Stimulated activated CD8-positive, alpha-beta memory T cell treated with anti-CD3 and anti-CD28 coated beads, Interleukin-4, amount 100 ng/mL, for 4 hours (primary cell): ENCODE data around the gene KANK4.
"Not testable (repeated sequence)": the region's sequence is repeated elsewhere in the genome, so short reads cannot be mapped to it uniquely, and the experiment has no call there.

Experiments used
- DNase-seq, 2 donors: peaks; one replicate each; pipeline ENCODE4 v3.0.0-alpha.2; 2020; ENCODE audit warnings: low read depth in 2 of 2, low spot score in 1 of 2

The KANK4 gene

DNA sequence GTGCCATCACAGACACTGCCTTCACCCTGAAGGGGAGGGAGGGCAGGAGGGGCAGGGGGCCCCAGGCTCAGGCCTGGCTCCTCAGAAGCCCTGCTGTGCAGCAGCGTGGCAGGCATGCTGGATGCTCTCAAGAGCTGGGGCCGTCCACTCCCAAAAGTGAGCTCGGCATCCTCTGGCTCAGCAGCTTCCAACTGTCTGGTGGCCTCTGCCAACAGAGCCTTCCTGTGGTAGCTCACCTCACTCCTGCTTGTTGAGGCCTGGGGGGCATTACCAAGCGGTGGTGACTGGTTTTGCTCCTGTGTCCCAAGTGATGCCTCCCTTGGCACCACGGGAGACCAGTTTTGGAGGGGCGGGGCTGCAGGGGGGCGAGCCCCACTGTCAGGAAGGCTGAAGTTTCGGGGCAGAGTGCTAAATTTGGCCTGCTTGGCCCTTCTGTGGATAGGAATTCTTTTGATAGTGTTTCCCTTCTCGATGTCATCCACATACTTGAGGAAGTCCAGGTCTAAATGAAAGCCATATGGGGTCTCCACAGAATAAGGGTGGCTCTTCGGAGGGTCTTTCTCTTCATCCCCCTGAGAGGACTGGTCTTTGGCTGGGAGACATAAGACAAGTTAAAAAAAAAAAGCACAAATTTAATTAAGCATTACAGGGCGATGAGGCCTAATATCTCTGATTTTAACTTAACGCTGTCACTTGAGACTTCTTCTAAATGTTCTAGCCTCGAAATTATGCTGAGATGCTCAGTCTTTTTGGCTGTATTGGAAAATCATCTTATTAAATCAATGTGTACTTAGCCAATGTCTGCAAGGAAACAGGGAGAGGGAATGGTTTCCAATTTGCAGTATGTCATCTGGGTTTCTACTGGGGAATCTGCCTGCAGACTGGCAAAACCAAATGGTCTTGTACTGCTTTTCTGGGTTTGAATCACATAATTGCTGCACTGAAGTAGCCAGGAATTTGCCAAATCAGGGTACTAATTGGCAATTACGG is 44.4 kb downstream of the KANK4 start:
- DNase-seq, result no peak

GRCh38 chr1:62273953-62274352 is 45.3 kb downstream of the KANK4 start:
- DNase-seq, result no peak

- DNase-seq, result peak in 1 of 2 donors; percentile 2
These were observed 47.1 kb downstream of the KANK4 start for GRCh38 chr1:62271948-62272728.

GRCh38 chr1:62271134-62271533 is 48.1 kb downstream of the KANK4 start:
- no peak for DNase-seq

- DNase-seq, result no peak
These were observed 49.3 kb downstream of the KANK4 start for GRCh38 chr1:62269851-62270495.

- no peak for DNase-seq
These were observed 49.8 kb downstream of the KANK4 start for GRCh38 chr1:62269439-62269838.

- no peak for DNase-seq
These were observed 50.9 kb downstream of the KANK4 start for GRCh38 chr1:62268315-62268714.

DNA sequence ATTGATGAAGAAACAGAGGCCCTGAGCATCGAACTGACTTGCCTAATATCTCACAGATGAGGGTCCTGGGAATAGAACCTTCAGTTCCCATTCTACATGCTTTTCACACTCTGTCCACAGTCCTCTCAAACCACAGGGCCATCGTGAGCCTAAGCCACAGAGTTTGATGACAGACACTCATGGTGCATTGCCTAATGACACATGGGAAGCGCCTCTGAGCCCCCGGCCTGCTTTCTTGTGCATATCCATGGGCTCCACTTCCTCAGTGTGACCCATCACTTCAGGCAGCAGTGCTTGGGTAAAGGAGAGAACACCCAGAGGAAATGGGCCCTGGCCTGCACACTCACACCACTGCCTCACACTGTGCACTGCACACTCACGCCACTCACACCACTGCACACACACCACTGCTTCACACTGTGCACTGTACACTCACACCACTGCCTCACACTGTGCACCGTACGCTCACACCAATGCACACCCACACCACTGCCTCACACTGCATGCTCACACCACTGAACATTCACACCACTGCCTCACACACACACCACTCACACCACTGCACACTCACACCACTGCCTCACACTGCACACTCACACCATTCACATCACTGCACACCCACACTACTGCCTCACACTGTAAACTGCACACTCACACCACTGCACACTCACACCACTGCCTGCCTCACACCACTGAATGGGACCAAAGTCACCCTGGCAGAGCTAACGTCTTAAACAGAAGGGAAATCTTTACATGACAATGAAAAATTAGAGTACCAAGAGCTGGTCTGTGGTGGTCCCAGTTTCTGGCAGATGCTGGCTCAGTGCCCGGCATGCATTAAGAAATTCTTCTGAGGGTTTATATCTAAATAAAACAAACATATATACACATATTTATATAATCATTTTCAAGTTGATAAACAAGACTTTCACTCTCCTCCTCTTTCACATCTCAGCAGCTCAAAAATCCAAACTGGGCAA is 53.0 kb downstream of the KANK4 start:
- DNase-seq, result no peak

DNA sequence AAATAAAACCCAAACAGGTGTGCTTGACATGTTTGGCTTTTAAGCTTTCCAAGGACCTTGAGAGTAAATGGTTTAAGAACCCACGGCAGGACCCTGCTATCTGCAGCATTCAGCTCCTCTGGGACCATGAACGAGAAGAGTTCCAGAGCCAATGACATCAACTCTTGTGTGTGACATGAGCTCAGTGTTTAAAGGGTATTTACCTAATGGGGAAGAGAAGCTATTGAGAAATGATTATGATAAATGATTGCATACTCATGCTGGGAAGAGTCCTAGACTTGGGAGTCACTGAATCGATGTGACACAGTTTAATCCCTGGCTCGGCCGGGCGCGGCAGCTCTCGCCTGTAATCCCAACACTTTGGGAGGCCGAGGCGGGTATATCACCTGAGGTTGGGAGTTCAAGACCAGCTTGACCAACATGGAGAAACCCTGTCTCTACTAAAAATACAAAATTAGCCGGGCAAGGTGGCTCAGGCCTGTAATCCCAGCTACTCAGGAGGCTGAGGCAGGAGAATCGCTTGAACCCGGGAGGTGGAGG is 55.4 kb downstream of the KANK4 start:
- no peak for DNase-seq

DNA sequence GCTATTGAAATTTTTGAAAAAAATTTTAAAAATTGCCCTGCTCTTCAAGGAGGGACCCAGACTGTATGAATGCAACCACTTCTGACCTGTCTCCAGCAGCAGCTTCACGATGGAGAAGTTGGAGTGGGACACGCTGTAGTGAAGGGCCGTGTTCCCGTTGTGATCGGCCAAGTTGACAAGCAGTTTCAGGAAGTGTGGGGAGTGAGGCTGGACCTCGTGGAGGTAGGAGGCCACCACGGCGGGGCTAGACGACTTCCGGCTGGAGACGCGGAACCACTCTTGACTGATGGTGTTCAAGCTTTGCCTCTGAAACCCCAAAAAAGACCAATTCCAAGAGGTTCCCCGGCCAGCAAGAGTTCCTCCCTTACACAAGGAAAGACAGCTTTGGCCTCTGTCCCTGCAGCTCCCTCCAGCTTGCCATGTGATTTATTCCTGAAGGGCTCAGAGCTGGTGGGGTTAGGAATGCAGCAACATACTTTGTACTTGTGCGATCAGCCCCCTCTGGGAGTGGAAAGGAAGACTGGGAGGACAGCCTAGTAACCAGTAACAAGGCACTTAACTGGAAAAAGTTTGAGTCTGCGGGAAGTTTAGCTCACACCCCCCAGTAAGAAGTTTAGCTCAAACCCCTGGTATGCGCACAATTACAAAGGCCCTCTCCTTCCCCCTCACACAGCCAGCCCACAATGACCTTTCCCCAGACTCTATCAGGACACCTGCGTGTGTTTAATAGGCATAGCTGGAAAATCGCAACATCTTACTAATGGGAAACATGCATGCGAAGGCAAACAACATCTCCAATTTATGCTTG is 56.0 kb downstream of the KANK4 start:
- no peak for DNase-seq

DNA sequence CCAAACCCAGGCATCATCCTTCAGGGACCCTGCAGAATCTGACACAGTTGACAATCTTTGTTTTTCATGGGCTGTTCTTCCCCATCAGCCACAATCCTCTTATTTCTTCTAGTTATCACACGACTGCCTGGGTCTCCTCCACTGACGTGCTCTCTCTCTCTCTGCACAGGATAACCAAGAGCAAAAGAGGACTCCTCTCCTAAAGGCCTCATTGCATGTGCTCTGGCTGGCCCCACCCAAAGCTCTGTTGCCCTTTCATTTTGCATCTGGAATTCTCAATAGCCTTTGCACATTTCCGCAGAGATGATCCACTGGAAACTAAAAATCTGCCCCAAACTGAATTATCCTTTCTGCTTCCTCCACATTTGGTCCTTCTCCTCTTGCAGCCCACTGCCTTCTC is 58.5 kb downstream of the KANK4 start:
- no peak for DNase-seq

- DNase-seq, result no peak
These were observed 59.7 kb downstream of the KANK4 start for GRCh38 chr1:62259551-62259950.

- DNase-seq, result no peak
These were observed 69.0 kb downstream of the KANK4 start for GRCh38 chr1:62250126-62250726.

- no peak for DNase-seq
These were observed 71.7 kb downstream of the KANK4 start for GRCh38 chr1:62247391-62248168.

- DNase-seq, result no peak
These were observed 74.0 kb downstream of the KANK4 start for GRCh38 chr1:62245201-62245600.

GRCh38 chr1:62244380-62244779 is 74.9 kb downstream of the KANK4 start:
- DNase-seq, result not testable (repeated sequence)

- DNase-seq, result no peak
These were observed 77.7 kb downstream of the KANK4 start for GRCh38 chr1:62241371-62242131.
